Right atrium auricular region (tissue), 2 donors: Measurements from ENCODE around the gene MARCO. TPM values are rescaled to one million over a fixed set of nuclear protein-coding genes. Genes with fewer than 3 reads are reported as not detected.

Experiments
- DNase-seq: peaks from one replicate; pipeline ENCODE4 v3.0.0-alpha.2; 2019; ENCODE audit warnings: low spot score
- H3K27ac ChIP-seq, 2 donors: fragments of 200-600 bp; sonication (generic); 1 replicate in 1 of 2; 2 replicates in 1 of 2; pipeline ENCODE4 v1.5.1; 2016 to 2019
- H3K27me3 ChIP-seq, 2 donors: fragments of 200-600 bp; sonication (generic); one replicate each; pipeline versions ENCODE4 v1.5.1 to v1.6.0; 2017 to 2019
- H3K36me3 ChIP-seq: fragments of 200-600 bp; sonication (generic); one replicate; pipeline ENCODE4 v1.5.1; 2016
- H3K4me1 ChIP-seq, 2 donors: fragments of 200-600 bp; sonication (generic); one replicate each; pipeline versions ENCODE4 v1.5.1 to v1.6.0; 2017 to 2019
- H3K4me3 ChIP-seq, 2 donors: fragments of 200-600 bp; sonication (generic); 1 replicate in 1 of 2; 2 replicates in 1 of 2; pipeline ENCODE4 v1.5.1; 2017 to 2019; ENCODE audit warnings: mild to moderate bottlenecking in 1 of 2, moderate library complexity in 1 of 2
- H3K9me3 ChIP-seq, 2 donors: fragments of 200-600 bp; sonication (generic); one replicate each; pipeline ENCODE4 v1.5.1; 2019
- total RNA-seq, 2 donors: library from RNA; depleted of rRNA; stranded (reverse); fragments of >200 nt; gene quantifications; one replicate each; pipeline ENCODE4 v1.1.0, GENCODE V29; 2016
- TF ChIP-seq, protein P1 (sequence below), 2 donors: fragments of 200-600 bp; sonication (generic); IDR thresholded peaks; one replicate each; pipeline ENCODE4 v1.5.1; 2019; ENCODE audit warnings: antibody characterized with exemption in 2 of 2

MARCO gene
- total RNA-seq, 2 donors from 2014 or later = 1.6 to 34.1 TPM

GRCh38 chr2:118968961-118969733 lies 27.2 kb downstream of the MARCO start:
- Histone ChIP-seq H3K27me3 (no peaks in the 10 kb centered on the region), H3K36me3 (no peaks in the 10 kb centered on the region), H3K4me1 (no peaks in the 10 kb centered on the region), H3K27ac (peak overlapping the region in 1 of 2 donors; percentile 23), H3K9me3 (no peaks in the 10 kb centered on the region), H3K4me3 (no peak overlapping the region)
- TF ChIP-seq, protein P1, sequence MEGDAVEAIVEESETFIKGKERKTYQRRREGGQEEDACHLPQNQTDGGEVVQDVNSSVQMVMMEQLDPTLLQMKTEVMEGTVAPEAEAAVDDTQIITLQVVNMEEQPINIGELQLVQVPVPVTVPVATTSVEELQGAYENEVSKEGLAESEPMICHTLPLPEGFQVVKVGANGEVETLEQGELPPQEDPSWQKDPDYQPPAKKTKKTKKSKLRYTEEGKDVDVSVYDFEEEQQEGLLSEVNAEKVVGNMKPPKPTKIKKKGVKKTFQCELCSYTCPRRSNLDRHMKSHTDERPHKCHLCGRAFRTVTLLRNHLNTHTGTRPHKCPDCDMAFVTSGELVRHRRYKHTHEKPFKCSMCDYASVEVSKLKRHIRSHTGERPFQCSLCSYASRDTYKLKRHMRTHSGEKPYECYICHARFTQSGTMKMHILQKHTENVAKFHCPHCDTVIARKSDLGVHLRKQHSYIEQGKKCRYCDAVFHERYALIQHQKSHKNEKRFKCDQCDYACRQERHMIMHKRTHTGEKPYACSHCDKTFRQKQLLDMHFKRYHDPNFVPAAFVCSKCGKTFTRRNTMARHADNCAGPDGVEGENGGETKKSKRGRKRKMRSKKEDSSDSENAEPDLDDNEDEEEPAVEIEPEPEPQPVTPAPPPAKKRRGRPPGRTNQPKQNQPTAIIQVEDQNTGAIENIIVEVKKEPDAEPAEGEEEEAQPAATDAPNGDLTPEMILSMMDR (IDR thresholded peaks at IDR 0.05) = no peak
- no peak for DNase-seq

DNA sequence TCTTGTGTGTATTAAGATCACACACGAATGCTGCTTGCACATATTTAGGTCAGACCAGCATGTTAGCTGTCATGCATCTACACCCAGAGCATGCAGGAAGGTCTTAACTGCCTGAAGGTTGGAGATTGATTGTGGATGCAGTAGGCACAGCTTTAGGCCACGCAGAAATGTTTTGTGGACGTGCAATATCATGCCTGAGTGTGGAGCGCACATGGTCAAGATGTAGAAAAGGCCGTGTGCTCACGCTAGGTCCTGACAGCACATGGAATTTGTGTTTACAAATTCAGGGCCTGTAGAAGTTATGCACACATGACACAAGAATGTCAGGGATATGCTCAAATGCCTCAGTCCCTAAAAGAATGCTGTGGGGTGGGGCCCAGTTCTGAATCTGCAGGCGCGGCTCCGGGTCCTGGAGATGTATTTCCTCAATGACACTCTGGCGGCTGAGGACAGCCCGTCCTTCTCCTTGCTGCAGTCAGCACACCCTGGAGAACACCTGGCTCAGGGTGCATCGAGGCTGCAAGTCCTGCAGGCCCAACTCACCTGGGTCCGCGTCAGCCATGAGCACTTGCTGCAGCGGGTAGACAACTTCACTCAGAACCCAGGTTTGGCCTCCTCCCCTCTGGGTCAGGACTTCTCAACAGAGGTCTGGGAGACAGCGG lies 27.9 kb downstream of the MARCO start:
- Histone ChIP-seq H3K4me1 (no peaks in the 10 kb centered on the region), H3K4me3 (no peak overlapping the region), H3K36me3 (no peaks in the 10 kb centered on the region), H3K27me3 (no peaks in the 10 kb centered on the region), H3K9me3 (no peaks in the 10 kb centered on the region), H3K27ac (no peak overlapping the region)
- TF ChIP-seq, protein P1 (IDR thresholded peaks at IDR 0.05) = no peak
- no peak for DNase-seq

GRCh38 chr2:118970396-118971135 lies 28.6 kb downstream of the MARCO start:
- Histone ChIP-seq H3K27ac (no peak overlapping the region), H3K27me3 (no peaks in the 10 kb centered on the region)
- no peak for DNase-seq

DNA sequence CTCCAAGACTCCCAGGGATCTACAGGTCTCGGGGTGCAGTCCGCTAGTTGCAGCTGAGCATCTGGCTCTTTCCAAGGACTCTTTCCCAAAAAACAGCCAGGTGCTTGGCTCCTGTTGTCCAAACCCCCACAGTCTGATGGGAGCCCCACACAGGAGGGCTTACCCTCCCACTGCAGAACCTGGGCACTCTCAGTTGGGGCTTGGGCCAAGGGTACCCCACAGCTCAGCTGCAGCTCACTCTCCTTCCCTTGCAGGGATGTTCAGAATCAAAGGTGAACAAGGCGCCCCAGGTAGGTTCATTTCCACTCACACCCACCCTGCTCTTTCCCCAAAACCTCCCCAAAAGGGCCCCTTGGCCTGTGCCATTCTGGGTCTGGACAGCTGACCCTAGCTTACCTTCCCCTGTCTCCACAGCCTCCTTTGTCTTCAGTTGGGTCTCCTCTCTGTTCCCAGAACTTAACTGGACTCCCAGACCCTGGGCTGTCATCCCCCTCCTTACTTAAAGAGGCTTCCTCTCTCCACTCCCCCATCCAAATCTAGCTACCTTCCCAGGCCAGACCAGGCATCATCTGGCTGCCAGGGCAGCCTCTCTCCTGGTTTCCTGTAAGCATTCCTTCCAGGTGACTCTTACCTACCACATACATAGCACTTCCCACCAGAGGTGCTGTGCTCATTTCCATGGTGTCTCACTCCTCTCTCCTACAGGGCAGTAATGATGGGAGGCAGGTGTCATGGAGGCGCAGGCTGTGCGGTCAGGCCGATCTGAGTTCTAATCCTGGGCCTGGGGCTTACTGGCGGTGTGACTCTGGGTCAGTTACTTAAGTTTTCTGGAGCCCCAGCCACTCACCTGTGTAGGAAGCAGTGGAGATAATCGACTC lies 29.5 kb downstream of the MARCO start:
- peaks cover 0 to 2% of the 10 kb centered on the region in 2 donors for H3K9me3 ChIP-seq
- H3K4me3 ChIP-seq = no peak overlapping the region
- no peaks in the 10 kb centered on the region for H3K27me3 ChIP-seq
- no peaks in the 10 kb centered on the region for H3K4me1 ChIP-seq
- TF ChIP-seq, protein P1 (IDR thresholded peaks at IDR 0.05) = no peak
- no peak for DNase-seq
- no peaks in the 10 kb centered on the region for H3K36me3 ChIP-seq
- no peak overlapping the region for H3K27ac ChIP-seq

More at GRCh38 chr2:118970396-118971135, 28.6 kb downstream of the MARCO start:
- no peaks in the 10 kb centered on the region for H3K4me1 ChIP-seq
- TF ChIP-seq, protein P1 (IDR thresholded peaks at IDR 0.05) = no peak
- no peak overlapping the region for H3K4me3 ChIP-seq
- no peaks in the 10 kb centered on the region for H3K36me3 ChIP-seq
- H3K9me3 ChIP-seq = no peaks in the 10 kb centered on the region

DNA sequence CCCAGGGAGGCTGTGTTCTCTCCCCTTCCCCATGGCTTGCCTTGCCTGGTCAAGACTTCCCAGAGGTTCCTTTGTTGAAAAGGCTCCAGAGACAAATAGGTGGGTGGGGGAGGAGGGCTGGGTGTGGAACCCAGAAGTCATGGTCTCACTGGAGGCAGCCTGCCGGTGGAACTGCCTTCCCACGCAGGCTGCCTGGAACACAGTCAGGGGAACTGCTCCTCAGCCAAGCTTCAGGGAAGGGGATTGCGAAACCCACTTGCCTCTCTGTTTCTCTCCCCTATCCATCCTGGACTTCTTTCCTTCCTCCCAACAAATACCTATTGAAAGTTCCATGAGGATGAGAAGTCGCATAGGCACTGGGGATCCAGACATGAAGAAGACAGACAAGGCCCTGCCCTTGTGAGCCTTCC lies 31.6 kb downstream of the MARCO start:
- H3K9me3 ChIP-seq = peaks cover 0 to 8% of the 10 kb centered on the region in 2 donors
- peak overlapping the region in 1 of 2 donors; percentile 53 for H3K27ac ChIP-seq
- peak; percentile 83 for DNase-seq
- TF ChIP-seq, protein P1 (IDR thresholded peaks at IDR 0.05) = no peak
- H3K4me3 ChIP-seq = no peak overlapping the region
- no peaks in the 10 kb centered on the region for H3K4me1 ChIP-seq
- H3K36me3 ChIP-seq = no peaks in the 10 kb centered on the region
- no peaks in the 10 kb centered on the region for H3K27me3 ChIP-seq
